Adrenal gland (tissue), 5 donors: ENCODE measurements around the gene LRCH4.
A peak's percentile ranks its signal among the peaks of the same experiment; 100 is the strongest.

ENCODE experiments used
- POLR2A ChIP-seq, 2 donors: fragments of 450-650 bp; IDR thresholded peaks; one replicate each; pipeline ENCODE4 v1.6.1; 2017; ENCODE audit warnings: antibody characterized with exemption in 2 of 2, mild to moderate bottlenecking in 2 of 2, moderate library complexity in 1 of 2
- TF ChIP-seq, protein P1 (sequence below), 6 experiments: fragments of 450-650 bp in 4 of 6; fragments of 200-600 bp in 2 of 6; sonication (generic) in 1 of 6; IDR thresholded peaks; 1 replicate in 5 of 6; 2 replicates in 1 of 6; pipeline versions ENCODE4 v1.5.1 to v1.8.0; 2016 to 2021; ENCODE audit warnings: antibody characterized with exemption in 6 of 6, mild to moderate bottlenecking in 2 of 6, moderate library complexity in 1 of 6
- donor health status: DM: no; HTN: no; CAD: no.

GRCh38 chr7:100545360-100546128, 40.4 kb downstream of the LRCH4 start:
- TF ChIP-seq, protein P1, sequence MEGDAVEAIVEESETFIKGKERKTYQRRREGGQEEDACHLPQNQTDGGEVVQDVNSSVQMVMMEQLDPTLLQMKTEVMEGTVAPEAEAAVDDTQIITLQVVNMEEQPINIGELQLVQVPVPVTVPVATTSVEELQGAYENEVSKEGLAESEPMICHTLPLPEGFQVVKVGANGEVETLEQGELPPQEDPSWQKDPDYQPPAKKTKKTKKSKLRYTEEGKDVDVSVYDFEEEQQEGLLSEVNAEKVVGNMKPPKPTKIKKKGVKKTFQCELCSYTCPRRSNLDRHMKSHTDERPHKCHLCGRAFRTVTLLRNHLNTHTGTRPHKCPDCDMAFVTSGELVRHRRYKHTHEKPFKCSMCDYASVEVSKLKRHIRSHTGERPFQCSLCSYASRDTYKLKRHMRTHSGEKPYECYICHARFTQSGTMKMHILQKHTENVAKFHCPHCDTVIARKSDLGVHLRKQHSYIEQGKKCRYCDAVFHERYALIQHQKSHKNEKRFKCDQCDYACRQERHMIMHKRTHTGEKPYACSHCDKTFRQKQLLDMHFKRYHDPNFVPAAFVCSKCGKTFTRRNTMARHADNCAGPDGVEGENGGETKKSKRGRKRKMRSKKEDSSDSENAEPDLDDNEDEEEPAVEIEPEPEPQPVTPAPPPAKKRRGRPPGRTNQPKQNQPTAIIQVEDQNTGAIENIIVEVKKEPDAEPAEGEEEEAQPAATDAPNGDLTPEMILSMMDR (IDR thresholded peaks at IDR 0.05): peak in 3 of 6 experiments; percentile 7 to 29 (median 26)
- TF ChIP-seq POLR2A (IDR thresholded peaks at IDR 0.05): peak in 1 of 2 donors; percentile 55
